Colon (tissue), 2 donors: ENCODE measurements around the gene PPA2.
"Not testable (repeated sequence)": the region's sequence is repeated elsewhere in the genome, so short reads cannot be mapped to it uniquely, and the experiment has no call there.

ENCODE experiments used
- FAIRE-seq: peaks from 2 replicates; lab custom pipeline; 2012; peaks lifted over from hg19 to GRCh38; lab: Jason Lieb, UNC
- donor health status: control.
- donor health status: control.

Gene PPA2

DNA sequence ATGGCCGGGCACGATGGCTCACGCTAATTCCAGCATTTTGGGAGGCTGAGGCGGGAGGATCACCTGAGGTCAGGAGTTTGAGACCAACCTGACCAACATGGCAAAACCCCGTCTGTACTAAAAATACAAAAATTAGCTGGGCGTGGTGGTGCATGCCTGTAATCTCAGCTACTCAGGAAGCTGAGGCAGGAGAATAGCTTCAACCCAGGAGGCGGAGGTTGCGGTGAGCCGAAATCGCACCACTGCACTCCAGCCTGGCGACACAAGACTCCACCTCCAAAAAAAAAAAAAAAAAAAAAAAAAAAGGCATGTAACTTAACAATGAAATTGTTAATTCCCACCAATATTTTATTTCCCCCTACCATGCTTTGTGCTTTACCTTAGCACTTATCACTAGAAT is 15.3 kb downstream of the PPA2 start:
- not testable (repeated sequence) for FAIRE-seq

GRCh38 chr4:105458001-105458400 is 15.9 kb downstream of the PPA2 start:
- no peak for FAIRE-seq

DNA sequence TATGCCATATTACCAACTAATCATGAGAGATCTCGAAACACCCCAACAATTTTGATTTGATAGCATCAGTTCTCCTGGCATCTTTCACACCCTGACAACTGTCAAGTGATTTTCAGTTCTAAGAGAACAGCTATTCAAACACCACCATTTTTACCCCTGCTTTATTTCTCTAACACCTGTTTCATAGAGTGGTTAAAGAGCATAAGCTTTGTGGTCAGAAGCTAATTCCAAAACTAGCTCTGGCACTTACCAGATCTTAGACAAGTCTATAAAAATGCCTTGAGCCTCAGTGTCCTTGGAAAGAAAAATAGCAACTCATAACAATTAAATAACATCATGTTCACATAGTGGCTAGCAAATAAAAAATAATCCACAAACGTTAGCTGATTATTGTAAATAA is 17.9 kb downstream of the PPA2 start:
- FAIRE-seq, result no peak

DNA sequence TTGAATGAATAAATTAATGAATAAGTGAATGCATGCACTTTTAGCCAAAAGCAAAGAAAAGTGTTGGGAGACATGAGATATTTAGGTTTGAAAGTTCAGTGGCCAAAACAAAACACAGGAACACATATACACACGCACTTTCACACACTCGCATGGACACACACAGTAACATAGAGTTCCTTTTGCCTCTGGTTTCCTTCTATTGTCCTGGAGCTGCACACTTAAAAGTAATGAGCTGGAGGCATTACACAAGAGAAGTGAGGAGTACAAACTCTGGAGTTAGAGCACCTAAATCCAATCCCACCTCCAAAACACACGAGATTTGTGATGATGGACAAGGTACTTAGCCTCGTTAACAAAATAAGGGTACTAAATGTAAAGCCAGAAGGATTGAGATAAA is 18.7 kb downstream of the PPA2 start:
- FAIRE-seq, result no peak

GRCh38 chr4:105453550-105454205 is 20.2 kb downstream of the PPA2 start:
- FAIRE-seq, result no peak

DNA sequence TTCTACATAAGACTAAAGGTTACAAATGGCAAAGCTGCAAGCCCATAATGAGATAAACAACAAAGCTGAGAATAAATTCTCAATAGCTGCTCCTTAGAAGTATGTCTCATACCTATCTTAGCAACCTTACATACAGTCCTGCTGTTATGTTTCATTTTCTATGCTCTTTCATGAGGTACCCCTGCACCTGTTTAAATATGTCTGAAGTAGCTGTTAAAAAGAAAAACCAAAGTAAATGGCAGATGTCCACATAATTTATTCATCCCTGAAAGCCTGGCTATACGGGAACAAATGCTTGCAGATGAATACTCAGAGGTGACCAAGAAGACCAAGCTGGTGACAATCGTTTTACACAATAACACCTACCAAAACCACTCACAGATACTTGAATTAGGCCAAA is 22.5 kb downstream of the PPA2 start:
- no peak for FAIRE-seq

GRCh38 chr4:105440890-105441289 is 33.0 kb downstream of the PPA2 start:
- no peak for FAIRE-seq

DNA sequence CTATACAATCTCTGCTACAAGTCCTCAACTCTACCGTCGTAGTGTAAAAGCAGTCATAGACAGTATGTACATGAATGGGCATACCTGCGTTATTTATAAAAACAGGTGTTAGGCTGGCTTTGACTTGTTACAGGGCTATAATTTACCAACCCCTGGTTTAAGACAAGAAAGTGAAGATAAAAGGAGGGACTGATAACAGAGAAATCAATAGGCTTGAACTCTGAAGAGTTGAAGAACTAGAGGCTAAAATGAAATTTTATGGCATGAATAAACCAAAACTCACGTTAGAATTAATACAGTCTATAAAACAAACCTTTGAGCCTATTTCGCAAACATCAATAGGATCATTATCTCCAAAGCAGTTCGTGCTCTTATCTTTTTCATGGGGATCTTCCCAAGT is 36.2 kb downstream of the PPA2 start:
- FAIRE-seq, result no peak

DNA sequence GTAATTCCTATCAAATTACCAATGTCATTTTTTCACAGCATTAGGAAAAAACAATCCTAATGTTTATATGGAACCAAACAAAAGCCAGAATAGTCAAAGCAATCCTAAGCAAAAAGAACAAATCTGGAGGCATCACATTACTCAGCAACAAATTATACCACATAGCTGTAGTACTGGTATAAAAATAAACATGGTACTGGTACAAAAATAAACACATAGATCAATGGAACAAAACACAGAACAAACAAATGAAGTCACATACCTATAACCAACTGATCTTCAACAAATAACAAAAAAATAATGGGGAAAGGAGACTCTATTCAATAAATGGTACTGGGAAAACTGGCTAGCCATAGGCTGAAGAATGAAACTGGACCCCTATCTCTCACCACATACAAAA is 37.4 kb downstream of the PPA2 start:
- no peak for FAIRE-seq

GRCh38 chr4:105434940-105435339 is 38.9 kb downstream of the PPA2 start:
- no peak for FAIRE-seq

GRCh38 chr4:105433421-105433820 is 40.4 kb downstream of the PPA2 start:
- no peak for FAIRE-seq

GRCh38 chr4:105432438-105432837 is 41.4 kb downstream of the PPA2 start:
- FAIRE-seq, result no peak

DNA sequence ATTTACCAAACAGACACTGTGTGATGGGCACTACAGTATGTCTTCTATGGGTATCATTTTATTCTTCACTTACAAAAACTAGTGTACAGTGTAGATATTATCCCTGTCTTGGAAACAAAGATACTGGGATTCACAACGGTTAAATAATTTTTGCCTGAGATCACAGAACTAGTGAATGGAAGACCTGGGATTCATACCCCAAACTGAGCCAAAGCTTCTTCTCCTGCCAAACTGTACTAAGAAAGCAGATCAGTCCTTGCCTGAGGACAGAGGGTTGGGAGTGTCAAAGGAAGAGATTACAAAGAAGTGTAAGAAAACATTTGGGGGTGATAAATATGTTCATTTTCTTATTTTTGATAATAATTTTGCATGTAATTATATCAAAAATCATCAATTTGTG is 43.1 kb downstream of the PPA2 start:
- no peak for FAIRE-seq

DNA sequence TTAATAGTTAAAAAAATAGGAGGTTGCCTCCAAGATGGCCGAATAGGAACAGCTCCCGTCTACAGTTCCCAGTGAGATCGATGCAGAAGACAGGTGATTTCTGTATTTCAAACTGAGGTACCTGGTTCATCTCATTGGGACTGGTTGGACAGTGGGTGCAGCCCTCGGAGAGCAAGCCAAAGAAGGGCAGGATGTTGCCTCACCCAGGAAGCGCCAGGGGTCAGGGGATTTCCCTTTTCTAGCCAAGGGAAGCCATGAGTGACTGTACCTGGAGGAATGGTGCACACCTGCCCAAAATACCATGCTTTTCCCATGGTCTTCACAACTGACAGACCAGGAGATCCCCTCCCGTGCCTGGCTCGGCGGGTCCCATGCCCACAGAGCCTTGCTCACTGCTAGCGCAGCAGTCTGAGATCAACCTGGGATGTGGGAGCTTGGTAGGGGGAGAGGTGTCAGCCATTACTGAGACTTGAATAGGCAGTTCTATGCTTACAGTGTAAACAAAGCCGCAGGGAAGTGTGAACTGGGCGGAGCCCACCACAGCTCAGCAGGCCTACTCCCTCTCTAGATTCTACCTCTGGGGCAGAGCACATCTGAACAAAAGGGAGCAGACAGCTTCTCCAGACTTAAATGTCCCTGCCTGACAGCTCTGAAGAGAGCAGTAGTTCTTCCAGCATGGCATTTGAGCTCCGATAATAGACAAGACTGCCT is 47.5 kb downstream of the PPA2 start:
- no peak for FAIRE-seq

DNA sequence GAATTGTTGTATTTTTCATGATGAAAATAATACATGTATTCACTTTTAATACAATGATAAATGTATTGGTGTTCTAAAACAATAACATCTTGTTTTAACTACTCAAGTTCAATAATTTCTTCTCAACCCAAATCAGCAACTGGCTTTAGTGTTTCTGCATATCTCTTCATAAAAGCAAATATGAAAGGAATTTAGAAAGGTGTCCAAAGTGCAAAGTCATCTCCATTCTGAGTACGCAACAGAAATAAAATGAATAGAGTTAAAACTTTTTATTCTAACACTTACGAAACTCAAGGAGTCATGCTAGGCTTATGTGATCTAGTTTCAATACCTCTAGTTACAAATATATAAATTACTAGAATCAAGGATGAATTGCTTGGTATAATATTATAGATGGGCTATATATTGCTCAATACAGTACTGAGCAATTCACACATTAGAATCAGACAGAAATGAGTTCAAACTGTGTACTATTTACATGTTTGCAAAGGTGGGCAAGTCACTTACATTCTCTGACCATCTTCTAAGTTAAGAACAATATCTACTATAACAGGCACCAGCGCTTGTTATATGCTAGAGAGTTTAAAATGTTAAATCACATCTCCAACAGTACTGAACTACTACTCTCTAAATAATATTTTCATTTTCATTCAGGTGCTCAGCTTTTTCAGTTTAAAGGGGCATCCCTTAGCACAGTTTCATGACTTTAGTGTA is 51.5 kb downstream of the PPA2 start:
- no peak for FAIRE-seq

DNA sequence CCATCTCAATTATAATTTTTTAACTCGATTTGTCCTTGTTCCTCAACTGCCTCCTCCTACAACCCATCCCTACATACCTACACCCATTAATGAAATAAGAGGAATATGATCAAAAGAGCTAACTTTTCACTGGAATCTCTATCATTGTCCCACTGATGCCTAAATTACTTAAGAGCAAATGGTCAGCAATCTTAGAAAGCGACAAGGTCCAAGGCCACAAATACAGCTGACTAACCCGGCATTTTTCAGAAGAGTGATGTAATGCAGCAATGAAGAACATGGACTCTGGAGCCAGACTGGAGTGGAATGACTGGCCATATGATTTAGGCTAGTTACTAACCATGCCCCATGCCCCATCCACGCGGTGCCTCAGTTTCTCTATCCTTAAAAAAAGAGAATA is 56.2 kb downstream of the PPA2 start:
- no peak for FAIRE-seq

DNA sequence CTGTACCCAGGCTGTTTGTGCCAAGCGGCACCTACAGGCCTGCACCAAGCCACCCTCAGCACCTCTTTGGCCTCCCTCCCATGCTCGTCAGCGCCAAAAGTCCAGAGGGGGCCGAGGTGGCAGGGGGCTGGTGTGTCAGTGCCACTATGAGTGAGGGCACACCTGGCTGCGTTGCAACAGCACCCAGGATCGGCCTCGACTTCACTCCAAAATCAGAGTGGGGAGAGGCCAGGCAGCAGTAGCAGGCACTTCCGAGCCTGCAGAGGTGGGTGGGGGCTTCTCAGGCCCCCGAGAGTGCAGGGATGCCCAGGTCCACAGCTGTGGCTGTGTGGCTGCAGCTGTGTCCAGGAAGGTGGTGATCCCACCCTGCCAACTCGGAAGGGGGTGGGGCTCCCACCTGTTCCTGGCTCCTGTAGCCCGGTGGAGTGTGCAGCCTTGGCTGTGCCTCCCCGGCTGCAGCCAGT is 58.5 kb downstream of the PPA2 start:
- FAIRE-seq, result no peak

- FAIRE-seq, result no peak
Measured at GRCh38 chr4:105414316-105414715, 59.5 kb downstream of the PPA2 start.

DNA sequence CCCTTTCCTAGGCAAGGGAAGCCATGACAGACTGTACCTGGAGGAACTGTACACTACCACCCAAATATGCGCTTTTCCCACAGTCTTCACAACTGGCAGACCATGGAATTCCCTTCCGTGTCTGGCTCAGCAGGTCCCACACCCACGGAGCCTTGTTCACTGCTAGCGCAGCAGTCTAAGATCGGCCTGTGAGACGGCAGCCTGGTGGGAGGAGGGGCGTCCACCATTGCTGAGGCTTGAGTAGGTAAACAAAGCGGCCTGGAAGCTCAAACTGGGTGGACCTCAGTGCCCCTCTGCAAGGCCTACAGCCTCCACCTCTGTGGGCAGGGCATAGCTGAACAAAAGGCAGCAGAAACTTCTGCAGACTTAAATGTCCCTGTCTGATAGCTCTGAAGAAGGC is 64.7 kb downstream of the PPA2 start:
- FAIRE-seq, result not testable (repeated sequence)

- peak; percentile 80 for FAIRE-seq
Measured at GRCh38 chr4:105400901-105401677, 72.8 kb downstream of the PPA2 start.

DNA sequence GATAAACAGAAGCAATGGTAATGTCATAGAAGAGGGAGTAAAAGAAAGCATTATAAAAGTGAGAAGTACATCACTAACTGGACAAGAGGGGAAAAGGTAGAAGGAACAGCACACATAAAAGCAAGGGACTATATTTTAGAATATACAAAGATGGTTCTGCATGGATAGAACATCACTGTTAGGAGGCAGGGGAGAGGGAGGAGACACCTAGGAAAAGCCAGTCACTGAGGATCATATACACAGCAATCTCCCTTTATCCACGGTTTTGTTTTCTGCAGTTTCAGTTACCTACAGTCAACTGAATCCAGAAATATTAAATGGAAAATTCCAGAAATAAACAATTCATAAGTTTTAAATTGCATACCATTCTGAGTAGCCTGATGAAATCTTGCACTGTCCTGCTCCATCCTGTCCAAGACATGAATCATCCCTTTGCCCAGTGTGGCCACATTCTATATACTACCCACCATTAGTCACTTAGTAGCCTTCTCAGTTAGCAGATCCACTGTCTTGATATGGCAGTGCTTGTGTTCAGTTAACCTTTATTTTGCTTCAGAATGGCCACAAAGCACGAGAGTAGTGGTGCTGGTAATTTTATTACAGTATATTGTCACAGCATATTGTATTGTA is 74.2 kb downstream of the PPA2 start:
- no peak for FAIRE-seq

DNA sequence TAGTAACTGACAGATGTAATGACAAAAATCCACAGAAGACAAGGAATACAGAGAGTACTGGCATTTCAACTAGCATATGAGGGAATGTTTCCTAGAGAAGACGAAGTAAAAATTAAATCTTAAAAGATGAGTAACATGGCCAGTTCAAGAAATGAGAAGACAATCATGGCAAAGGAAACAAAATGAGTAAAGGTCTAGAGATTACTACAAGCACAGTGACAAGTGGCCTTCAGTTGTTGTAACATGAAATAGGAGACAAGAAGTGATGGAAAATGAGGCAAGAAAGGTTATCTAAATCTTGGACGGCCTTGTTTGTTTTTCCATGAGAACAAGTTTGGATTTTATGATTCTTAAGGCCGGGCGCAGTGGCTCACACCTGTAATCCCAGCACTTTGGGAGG is 81.0 kb downstream of the PPA2 start:
- no peak for FAIRE-seq
